Measurements from ENCODE around the gene TMEM198.

Gene TMEM198

GRCh38 chr2:219591091-219591490 lies 47.3 kb downstream of the TMEM198 start:
- DNase-seq, result no peak

GRCh38 chr2:219592736-219593135 lies 48.9 kb downstream of the TMEM198 start:
- DNase-seq, result no peak

GRCh38 chr2:219593154-219593553 lies 49.3 kb downstream of the TMEM198 start:
- DNase-seq, result no peak

DNA sequence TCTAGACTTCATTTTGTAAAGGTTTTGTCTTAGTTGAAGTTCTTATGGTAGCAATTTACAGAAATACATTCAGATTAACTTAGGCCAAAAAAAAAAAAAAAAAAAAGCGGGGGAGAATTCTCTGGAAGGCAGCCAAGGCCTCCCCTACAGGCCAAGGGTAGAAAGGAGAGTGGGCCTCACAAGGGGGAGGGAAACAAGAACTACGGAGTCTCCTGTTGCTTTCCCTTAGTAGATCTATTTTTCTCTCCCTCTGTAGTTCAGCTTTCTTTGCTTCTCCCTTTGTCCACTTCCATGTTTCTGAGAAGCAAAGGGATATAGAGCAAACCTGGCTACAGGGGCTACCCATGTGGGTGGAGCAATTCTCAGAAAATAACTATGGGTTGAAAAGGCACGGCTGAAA lies 51.4 kb downstream of the TMEM198 start:
- no peak for DNase-seq

GRCh38 chr2:219596954-219597551 lies 53.2 kb downstream of the TMEM198 start:
- no peak for DNase-seq

DNA sequence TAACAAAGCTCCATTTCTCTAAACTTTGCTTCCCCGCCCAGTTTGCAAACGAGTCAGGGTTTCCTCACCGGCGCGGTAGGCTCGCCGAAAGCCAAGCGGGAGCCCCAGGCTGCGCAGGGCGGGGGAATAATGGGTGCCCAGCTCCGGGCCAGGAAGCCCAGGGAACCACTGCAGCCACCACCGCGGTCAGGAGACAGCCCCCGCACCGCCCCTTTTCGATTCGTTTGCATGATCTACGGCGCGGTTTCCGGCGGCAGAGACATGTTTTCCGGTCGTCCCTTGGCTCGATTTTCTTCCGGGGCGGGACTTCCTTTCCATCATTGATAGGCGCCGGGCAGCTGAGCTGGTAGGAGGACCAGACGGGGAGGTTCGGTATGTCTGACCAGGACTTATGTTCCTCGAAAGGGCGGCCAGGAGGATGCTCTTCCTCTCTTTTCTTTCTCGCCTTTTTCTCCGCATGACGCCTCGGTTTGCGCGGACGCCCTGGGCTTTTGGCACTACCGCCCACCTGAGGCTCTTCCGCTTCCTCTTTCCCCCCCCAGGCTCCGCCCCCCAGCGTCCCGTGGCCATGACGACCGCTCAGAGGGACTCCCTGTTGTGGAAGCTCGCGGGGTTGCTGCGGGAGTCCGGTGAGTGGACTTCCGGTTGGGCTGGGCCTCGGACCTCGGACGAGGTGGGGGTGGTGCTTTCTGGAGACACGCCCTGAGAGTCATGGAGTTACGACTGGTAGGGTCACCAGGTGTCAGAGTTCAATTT lies 53.9 kb downstream of the TMEM198 start, which contains the start of gene STK11IP:
TSS of gene STK11IP (plus strand) at position 306 of the 756 bp plus-strand sequence. CDS start at position 569, 263 bp downstream.
- peak; percentile 84 for DNase-seq

DNA sequence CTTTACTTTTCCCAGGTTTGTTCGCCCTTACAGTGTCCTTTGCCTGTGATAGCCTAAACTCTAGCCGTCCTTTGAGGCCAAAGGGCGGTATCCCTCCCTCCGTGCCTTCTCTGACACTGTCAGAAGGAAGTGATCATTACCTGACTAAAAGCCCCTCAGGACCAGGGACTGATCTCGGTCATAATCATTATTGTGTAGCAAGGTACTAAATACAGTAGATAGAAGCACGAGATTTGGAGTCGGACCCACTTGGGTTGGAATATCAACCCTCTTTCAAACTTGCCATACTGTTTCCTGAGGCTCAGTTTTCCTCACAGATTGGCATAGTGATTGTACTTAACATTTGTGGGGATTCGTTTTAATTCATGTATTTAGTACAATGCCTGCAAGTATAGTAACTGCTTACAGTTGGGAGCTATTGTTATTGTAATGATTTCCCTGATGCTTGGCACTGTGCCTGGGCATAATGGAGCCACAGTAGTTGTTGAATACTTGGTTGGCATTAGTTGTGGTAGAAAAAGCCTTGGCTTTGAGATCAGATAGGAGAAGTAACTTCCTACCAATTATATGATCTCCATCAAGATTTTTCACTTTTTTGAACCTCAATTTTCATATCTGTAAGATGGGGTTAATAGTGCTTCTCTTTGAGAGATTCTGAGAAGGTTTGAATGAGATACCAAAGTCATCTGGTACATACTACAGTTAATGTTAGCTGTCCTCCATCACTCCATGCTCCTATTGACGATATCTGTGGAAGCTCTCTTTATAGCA lies 54.7 kb downstream of the TMEM198 start:
- DNase-seq, result no peak

Data from activated CD4-positive, alpha-beta T cell treated with anti-CD3 and anti-CD28 coated beads, Interleukin-2, amount 50 U/mL, for 4 hours (primary cell).